ENCODE data around the gene MTERF4. TPM values are rescaled to one million over a fixed set of nuclear protein-coding genes. Genes with fewer than 3 reads are reported as not detected.

Gene MTERF4
- total and polyA plus RNA-seq, 2 of the 8 experiments (the other 6 are each of a cell fraction or from before 2014, with no cell fraction given), result 25.9 to 28.5 TPM

- no peak for TF ChIP-seq CBX8 (IDR thresholded peaks at IDR 0.05; ENCODE audit: borderline replicate concordance, low read depth, low read length)
- no peak for TF ChIP-seq SP4 (IDR thresholded peaks at IDR 0.05; ENCODE audit: low read length)
- no peak for TF ChIP-seq TAF1 (IDR thresholded peaks at IDR 0.05; ENCODE audit: low read depth, low read length)
- no peak for TF ChIP-seq KDM4A (IDR thresholded peaks at IDR 0.05; ENCODE audit: low read depth, low read length, severe bottlenecking)
- TF ChIP-seq E2F6 (IDR thresholded peaks at IDR 0.05), result no peak
- no peak for TF ChIP-seq SIN3A (conservative IDR thresholded peaks at IDR 0.05 in 1 of 2, IDR thresholded peaks at IDR 0.05 in 1 of 2; ENCODE audit: low read depth in 1 of 2, low read length in 2 of 2)
- TF ChIP-seq YY1 (IDR thresholded peaks at IDR 0.05; ENCODE audit: low read depth, low read length), result no peak
- TF ChIP-seq JUND (IDR thresholded peaks at IDR 0.05; ENCODE audit: low read length), result no peak
- TF ChIP-seq CTBP2 (IDR thresholded peaks at IDR 0.05; ENCODE audit: borderline replicate concordance, insufficient read depth, insufficient read length, low read length), result no peak
- no peak for TF ChIP-seq MAX (IDR thresholded peaks at IDR 0.05)
- no peak for TF ChIP-seq NRF1 (IDR thresholded peaks at IDR 0.05; ENCODE audit: low read depth, low read length)
These were observed 37.7 kb upstream of the MTERF4 start (continued) for GRCh38 chr2:241139531-241140444.

Data from H1 (cell line).